CMK (cell line): Measurements from ENCODE around the gene ADGRD2.
"Not testable (repeated sequence)": the region's sequence is repeated elsewhere in the genome, so short reads cannot be mapped to it uniquely, and the experiment has no call there.

ENCODE experiments used
- DNase-seq: peaks from one replicate; pipeline ENCODE4 v3.0.0-alpha.2; 2010; ENCODE audit warnings: low read depth

Gene ADGRD2

GRCh38 chr9:124450241-124450924 is at the start of gene ADGRD2:
TSS of gene ADGRD2 (plus strand) at chr9:124450451. CDS start at chr9:124451667, 1,216 bp downstream.
- no peak for DNase-seq

- no peak for DNase-seq
Measured at GRCh38 chr9:124403246-124403645, 47.0 kb upstream of the ADGRD2 start.

GRCh38 chr9:124409410-124409809 is 40.8 kb upstream of the ADGRD2 start:
- DNase-seq, result no peak

- no peak for DNase-seq
Measured at GRCh38 chr9:124410321-124410913, 39.8 kb upstream of the ADGRD2 start.

- no peak for DNase-seq
Measured at GRCh38 chr9:124411514-124412227, 38.6 kb upstream of the ADGRD2 start.

- no peak for DNase-seq
Measured at GRCh38 chr9:124412228-124412575, 38.0 kb upstream of the ADGRD2 start.

GRCh38 chr9:124414612-124415011 is 35.6 kb upstream of the ADGRD2 start:
- DNase-seq, result no peak

GRCh38 chr9:124415102-124415851 is 35.0 kb upstream of the ADGRD2 start, which contains the start of gene PSMB7:
TSS of gene PSMB7 (minus strand) at chr9:124415442. CDS start at chr9:124415425, 17 bp downstream.
- peak; percentile 94 for DNase-seq

- DNase-seq, result peak; percentile 18
Measured at GRCh38 chr9:124415852-124416484, 34.3 kb upstream of the ADGRD2 start.

- DNase-seq, result no peak
Measured at GRCh38 chr9:124419832-124420489, 30.3 kb upstream of the ADGRD2 start.

- no peak for DNase-seq
Measured at GRCh38 chr9:124420991-124421543, 29.2 kb upstream of the ADGRD2 start.

- DNase-seq, result no peak
Measured at GRCh38 chr9:124423155-124423554, 27.1 kb upstream of the ADGRD2 start.

GRCh38 chr9:124423591-124423990 is 26.7 kb upstream of the ADGRD2 start:
- no peak for DNase-seq

- DNase-seq, result not testable (repeated sequence)
Measured at GRCh38 chr9:124425733-124426132, 24.5 kb upstream of the ADGRD2 start.

GRCh38 chr9:124426361-124426760 is 23.9 kb upstream of the ADGRD2 start:
- no peak for DNase-seq

- DNase-seq, result no peak
Measured at GRCh38 chr9:124427281-124427680, 23.0 kb upstream of the ADGRD2 start.

- DNase-seq, result no peak
Measured at GRCh38 chr9:124428751-124429529, 21.3 kb upstream of the ADGRD2 start.

GRCh38 chr9:124429530-124429867 is 20.8 kb upstream of the ADGRD2 start:
- no peak for DNase-seq

- DNase-seq, result no peak
Measured at GRCh38 chr9:124436320-124436719, 13.9 kb upstream of the ADGRD2 start.

GRCh38 chr9:124437086-124437485 is 13.2 kb upstream of the ADGRD2 start:
- no peak for DNase-seq
